DND-41 (cell line): ENCODE data around the gene POLR2F.

Experiments used
- ATAC-seq: fragments of 200-7000 bp; cut with Tn5 transposase; 3 replicates; pipeline ENCODE4 v1.9.1; 2021; ENCODE audit warnings: low read depth; ENCODE audit not compliant: insufficient read depth
- DNase-seq: peaks from one replicate; pipeline ENCODE4 v3.0.0-alpha.2; 2020
- H2AFZ ChIP-seq: 2 replicates; pipeline ENCODE4 v1.6.0; 2012; ENCODE audit warnings: low read depth, low read length
- H3K27ac ChIP-seq: 2 replicates; pipeline ENCODE4 v1.5.1; 2012; ENCODE audit warnings: low read length, inconsistent platforms
- H3K27me3 ChIP-seq: fragments of 200-600 bp; sonication (generic); 2 replicates; pipeline ENCODE4 v1.6.0; 2012; ENCODE audit warnings: low read length, mild to moderate bottlenecking, inconsistent platforms; ENCODE audit not compliant: insufficient read depth, poor library complexity
- H3K36me3 ChIP-seq: 2 replicates; pipeline ENCODE4 v1.5.1; 2012; ENCODE audit warnings: low read length, inconsistent platforms; ENCODE audit not compliant: insufficient read depth
- H3K4me1 ChIP-seq: 2 replicates; pipeline ENCODE4 v1.5.1; 2012; ENCODE audit warnings: mild to moderate bottlenecking, low read length; ENCODE audit not compliant: insufficient read depth
- H3K4me2 ChIP-seq: 2 replicates; pipeline ENCODE4 v1.6.0; 2012; ENCODE audit warnings: mild to moderate bottlenecking, moderate library complexity, low read length, inconsistent platforms; ENCODE audit not compliant: insufficient read depth
- H3K4me3 ChIP-seq, 2 experiments: fragments of 200-600 bp in 1 of 2; shearing (Covaris generic) in 1 of 2; 2 replicates each; pipeline ENCODE4 v1.5.1; 2012 to 2016; ENCODE audit warnings: inconsistent platforms in 2 of 2, low read length in 2 of 2, mild to moderate bottlenecking in 2 of 2, low read depth in 1 of 2, moderate library complexity in 1 of 2
- H3K79me2 ChIP-seq: 2 replicates; pipeline ENCODE4 v1.6.0; 2012; ENCODE audit warnings: low read length, inconsistent platforms; ENCODE audit not compliant: insufficient read depth
- H3K9ac ChIP-seq: 2 replicates; pipeline ENCODE4 v1.6.0; 2012; ENCODE audit warnings: low read depth, mild to moderate bottlenecking, inconsistent platforms, low read length, moderate library complexity
- H3K9me3 ChIP-seq: 2 replicates; pipeline ENCODE4 v1.5.1; 2012; ENCODE audit warnings: low read length, moderate library complexity, mild to moderate bottlenecking, inconsistent platforms; ENCODE audit not compliant: insufficient read depth, severe bottlenecking
- H4K20me1 ChIP-seq: 2 replicates; pipeline ENCODE4 v1.6.0; 2012; ENCODE audit warnings: low read length; ENCODE audit not compliant: insufficient read depth
- CTCF ChIP-seq: IDR thresholded peaks from 2 replicates; pipeline ENCODE4 v1.5.1; 2012; ENCODE audit warnings: borderline replicate concordance, low read length, moderate library complexity, mild to moderate bottlenecking; ENCODE audit not compliant: poor library complexity, severe bottlenecking; ENCODE audit errors: extremely low read depth
- EZH2 ChIP-seq: IDR thresholded peaks from 3 replicates; pipeline ENCODE4 v1.6.1; 2012; ENCODE audit warnings: borderline replicate concordance, low read depth, mild to moderate bottlenecking, moderate library complexity, low read length, inconsistent platforms; ENCODE audit not compliant: severe bottlenecking

POLR2F gene

DNA sequence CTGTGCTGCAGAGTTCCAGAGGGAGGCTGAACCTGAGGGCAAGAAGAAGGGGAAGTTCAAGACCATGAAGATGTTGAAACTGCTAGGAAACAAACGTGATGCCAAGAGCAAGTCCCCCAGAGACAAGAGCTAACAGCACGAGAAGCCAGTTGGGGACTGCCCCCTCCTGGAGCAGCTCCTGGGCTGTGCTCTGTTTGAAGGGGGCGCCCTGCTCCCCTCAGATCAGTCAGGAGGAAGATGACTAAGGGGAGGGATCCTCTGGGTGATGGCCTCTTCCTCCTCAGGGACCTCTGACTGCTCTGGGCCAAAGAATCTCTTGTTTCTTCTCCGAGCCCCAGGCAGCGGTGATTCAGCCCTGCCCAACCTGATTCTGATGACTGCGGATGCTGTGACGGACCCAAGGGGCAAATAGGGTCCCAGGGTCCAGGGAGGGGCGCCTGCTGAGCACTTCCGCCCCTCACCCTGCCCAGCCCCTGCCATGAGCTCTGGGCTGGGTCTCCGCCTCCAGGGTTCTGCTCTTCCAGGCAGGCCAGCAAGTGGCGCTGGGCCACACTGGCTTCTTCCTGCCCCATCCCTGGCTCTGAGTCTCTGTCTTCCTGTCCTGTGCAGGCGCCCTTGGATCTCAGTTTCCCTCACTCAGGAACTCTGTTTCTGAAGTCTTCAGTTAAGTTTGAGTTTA is 12.7 kb upstream of the POLR2F start:
- Histone ChIP-seq H3K27me3 (no peaks in the 10 kb centered on the region), H3K4me2 (no peak overlapping the region), H3K9me3 (no peaks in the 10 kb centered on the region), H3K27ac (no peak overlapping the region; the same call in 1 of the 2 replicates), H3K79me2 (no peaks in the 10 kb centered on the region), H3K36me3 (peaks cover 10% of the 10 kb centered on the region), H2AFZ (no peak overlapping the region), H3K4me3 (no peak overlapping the region), H4K20me1 (no peaks in the 10 kb centered on the region), H3K9ac (no peak overlapping the region), H3K4me1 (no peaks in the 10 kb centered on the region)
- TF ChIP-seq CTCF (no peak), EZH2 (no peak)
- ATAC-seq (no peak), DNase-seq (no peak)

GRCh38 chr22:37942133-37942532 is 11.4 kb upstream of the POLR2F start:
- Histone ChIP-seq H3K27ac (no peak overlapping the region), H3K4me2 (no peak overlapping the region), H3K9ac (no peak overlapping the region), H3K79me2 (no peaks in the 10 kb centered on the region), H3K36me3 (peaks cover 10% of the 10 kb centered on the region), H3K9me3 (no peaks in the 10 kb centered on the region), H3K4me3 (no peak overlapping the region), H4K20me1 (no peaks in the 10 kb centered on the region), H2AFZ (no peak overlapping the region), H3K4me1 (no peaks in the 10 kb centered on the region), H3K27me3 (no peaks in the 10 kb centered on the region)
- no peak for DNase-seq
- no peak for ATAC-seq
- no peak for TF ChIP-seq CTCF
- no peak for TF ChIP-seq EZH2

GRCh38 chr22:37943136-37943824 is 10.2 kb upstream of the POLR2F start:
- H3K4me3 ChIP-seq, result no peak overlapping the region
- no peaks in the 10 kb centered on the region for H4K20me1 ChIP-seq
- DNase-seq, result no peak
- H3K4me2 ChIP-seq, result no peak overlapping the region
- ATAC-seq, result no peak
- TF ChIP-seq EZH2 (no peak), CTCF (no peak)
- no peak overlapping the region for H3K9ac ChIP-seq
- no peaks in the 10 kb centered on the region for H3K9me3 ChIP-seq
- no peaks in the 10 kb centered on the region for H3K79me2 ChIP-seq
- H3K4me1 ChIP-seq, result no peaks in the 10 kb centered on the region
- H3K27ac ChIP-seq, result no peak overlapping the region
- no peaks in the 10 kb centered on the region for H3K27me3 ChIP-seq
- no peak overlapping the region for H2AFZ ChIP-seq
- H3K36me3 ChIP-seq, result peaks cover 4% of the 10 kb centered on the region
